H1 (cell line): Measurements from ENCODE around the gene DLK1. TPM values are rescaled to one million over a fixed set of nuclear protein-coding genes. Genes with fewer than 3 reads are reported as not detected.

Experiments used
- CTCF ChIA-PET: fragments of 300-600 bp; sonication (Branson Sonifier 250); formaldehyde crosslinking; loops from one replicate; lab custom pipeline; 2021; ENCODE audit not compliant: partially characterized antibody; lab: Charles Lee
- POLR2A ChIA-PET: fragments of 300-600 bp; sonication (Branson Sonifier 250); formaldehyde crosslinking; loops from one replicate; lab custom pipeline; 2021; ENCODE audit warnings: inconsistent platforms; ENCODE audit not compliant: partially characterized antibody; lab: Charles Lee
- DNase-seq, 2 experiments: peaks; one replicate each; pipeline versions ENCODE4 v3.0.0 to v3.0.0-alpha.2; 2010 to 2022; ENCODE audit warnings: low spot score in 2 of 2, low read depth in 1 of 2, mixed read lengths in 1 of 2
- FAIRE-seq: peaks from 2 replicates; lab custom pipeline; 2011; peaks lifted over from hg19 to GRCh38; lab: Jason Lieb, UNC
- H2AFZ ChIP-seq: 2 replicates; pipeline ENCODE4 v1.8.1; 2012; ENCODE audit warnings: low read length, inconsistent platforms
- H2AK5ac ChIP-seq: 2 replicates; pipeline ENCODE4 v1.6.1; 2013; ENCODE audit warnings: low read depth, low read length
- H2BK120ac ChIP-seq: replicated peaks from 2 replicates; pipeline ENCODE3; 2013; ENCODE audit warnings: low read depth, low read length, inconsistent platforms
- H2BK12ac ChIP-seq: 2 replicates; pipeline ENCODE4 v1.6.1; 2013; ENCODE audit warnings: low read depth, low read length
- H2BK15ac ChIP-seq: 2 replicates; pipeline ENCODE4 v1.6.1; 2013; ENCODE audit warnings: low read length
- H2BK20ac ChIP-seq: 2 replicates; pipeline ENCODE4 v1.6.1; 2013; ENCODE audit warnings: low read length
- H2BK5ac ChIP-seq: 2 replicates; pipeline ENCODE4 v1.6.1; 2013; ENCODE audit warnings: low read depth, low read length
- H3K14ac ChIP-seq: 2 replicates; pipeline ENCODE4 v1.6.1; 2013; ENCODE audit warnings: inconsistent platforms; ENCODE audit not compliant: insufficient read length
- H3K18ac ChIP-seq: 2 replicates; pipeline ENCODE4 v1.6.1; 2013; ENCODE audit warnings: low read length; ENCODE audit errors: extremely low read depth
- H3K23ac ChIP-seq: 2 replicates; pipeline ENCODE4 v1.6.1; 2013; ENCODE audit warnings: inconsistent platforms; ENCODE audit not compliant: insufficient read length
- H3K23me2 ChIP-seq: 2 replicates; pipeline ENCODE4 v1.6.1; 2013; ENCODE audit warnings: low read depth, low read length
- H3K27ac ChIP-seq: 2 replicates; pipeline ENCODE4 v1.6.1; 2011; ENCODE audit warnings: low read depth, low read length, inconsistent platforms
- H3K27me3 ChIP-seq, 4 experiments: replicated peaks in 1 of 4; 1 replicate in 1 of 4; 2 replicates in 3 of 4; pipeline versions ENCODE4 v1.6.1 to v1.8.1; 2011 to 2013; ENCODE audit warnings: low read length in 3 of 4, mild to moderate bottlenecking in 3 of 4, inconsistent platforms in 2 of 4, mixed read lengths in 2 of 4, moderate library complexity in 1 of 4; ENCODE audit not compliant: control insufficient read depth in 3 of 4, insufficient read depth in 3 of 4; ENCODE audit errors: extremely low read depth in 1 of 4
- H3K36me3 ChIP-seq, 4 experiments: 2 replicates each; pipeline versions ENCODE4 v1.6.1 to v1.8.1; 2011 to 2013; ENCODE audit warnings: mild to moderate bottlenecking in 4 of 4, low read length in 3 of 4, moderate library complexity in 2 of 4, control low read depth in 1 of 4, inconsistent platforms in 1 of 4; ENCODE audit not compliant: insufficient read depth in 4 of 4, control insufficient read depth in 2 of 4
- H3K4ac ChIP-seq: replicated peaks from 2 replicates; pipeline ENCODE3; 2013; ENCODE audit warnings: low read length, low read depth, mixed read lengths, inconsistent platforms; ENCODE audit not compliant: insufficient read length
- H3K4me1 ChIP-seq, 4 experiments: replicated peaks in 1 of 4; 1 replicate in 1 of 4; 2 replicates in 3 of 4; pipeline versions ENCODE4 v1.6.1 to v1.8.1; 2011 to 2013; ENCODE audit warnings: low read length in 3 of 4, inconsistent platforms in 2 of 4, mixed read lengths in 1 of 4; ENCODE audit not compliant: insufficient read depth in 4 of 4, control insufficient read depth in 3 of 4
- H3K4me2 ChIP-seq, 2 experiments: 2 replicates each; pipeline versions ENCODE4 v1.6.1 to v1.8.1; 2011 to 2013; ENCODE audit warnings: low read depth in 2 of 2, low read length in 2 of 2, control low read depth in 1 of 2, inconsistent platforms in 1 of 2, mild to moderate bottlenecking in 1 of 2; ENCODE audit not compliant: insufficient read depth in 1 of 2
- H3K4me3 ChIP-seq, 4 experiments: fragments of 200-600, 300-600 bp in 1 of 4; sonication (generic), shearing (Covaris generic), sonication (Bioruptor Twin) in 1 of 4; 2 replicates each; pipeline versions ENCODE4 v1.5.1 to v1.8.1; 2011 to 2016; ENCODE audit warnings: low read length in 4 of 4, low read depth in 3 of 4, control low read depth in 2 of 4, inconsistent platforms in 2 of 4, mild to moderate bottlenecking in 2 of 4, mixed read lengths in 1 of 4, moderate library complexity in 1 of 4; ENCODE audit not compliant: insufficient read depth in 2 of 4; ENCODE audit errors: extremely low read depth in 1 of 4
- H3K56ac ChIP-seq: replicated peaks from 2 replicates; pipeline ENCODE3; 2013; ENCODE audit warnings: low read depth, mild to moderate bottlenecking, mixed read lengths, low read length, inconsistent platforms; ENCODE audit not compliant: insufficient read length
- H3K79me1 ChIP-seq: 2 replicates; pipeline ENCODE4 v1.6.1; 2013; ENCODE audit warnings: low read depth, low read length, control low read depth
- H3K79me2 ChIP-seq, 2 experiments: 2 replicates each; pipeline versions ENCODE4 v1.6.1 to v1.8.1; 2012 to 2013; ENCODE audit warnings: low read length in 2 of 2, mild to moderate bottlenecking in 2 of 2, inconsistent platforms in 1 of 2; ENCODE audit not compliant: insufficient read depth in 2 of 2, control insufficient read depth in 1 of 2
- H3K9ac ChIP-seq, 4 experiments: replicated peaks in 1 of 4; 1 replicate in 1 of 4; 2 replicates in 3 of 4; pipeline versions ENCODE4 v1.6.1 to v1.8.1; 2011 to 2013; ENCODE audit warnings: low read depth in 3 of 4, low read length in 3 of 4, control low read depth in 2 of 4, mild to moderate bottlenecking in 2 of 4, moderate library complexity in 2 of 4, inconsistent platforms in 1 of 4; ENCODE audit errors: extremely low read depth in 1 of 4
- H3K9me3 ChIP-seq, 2 experiments: 2 replicates each; pipeline versions ENCODE4 v1.6.1 to v1.8.1; 2012 to 2013; ENCODE audit warnings: mild to moderate bottlenecking in 2 of 2, moderate library complexity in 2 of 2, control low read depth in 1 of 2, inconsistent platforms in 1 of 2, low read depth in 1 of 2, low read length in 1 of 2, mixed read lengths in 1 of 2; ENCODE audit not compliant: insufficient read depth in 2 of 2
- H4K20me1 ChIP-seq, 2 experiments: replicated peaks in 1 of 2; 2 replicates each; pipeline versions ENCODE3 to v1.8.1; 2011 to 2013; ENCODE audit warnings: inconsistent platforms in 2 of 2, low read length in 2 of 2, mild to moderate bottlenecking in 1 of 2; ENCODE audit not compliant: insufficient read depth in 2 of 2, control insufficient read depth in 1 of 2
- H4K5ac ChIP-seq: 2 replicates; pipeline ENCODE4 v1.6.1; 2013; ENCODE audit warnings: low read length, low read depth, mixed read lengths, inconsistent platforms; ENCODE audit not compliant: insufficient read length
- H4K8ac ChIP-seq: 2 replicates; pipeline ENCODE4 v1.8.0; 2013; ENCODE audit warnings: mild to moderate bottlenecking, moderate library complexity, low read length, inconsistent platforms; ENCODE audit not compliant: insufficient read depth; ENCODE audit errors: extremely low read depth
- H4K91ac ChIP-seq: replicated peaks from 2 replicates; pipeline ENCODE3; 2013; ENCODE audit warnings: low read length, mixed read lengths, inconsistent platforms; ENCODE audit not compliant: insufficient read length
- JUND ChIP-seq: IDR thresholded peaks from 2 replicates; pipeline ENCODE4 v1.6.1; 2011; ENCODE audit warnings: mild to moderate bottlenecking, improper control_type of control experiment, low read length
- WGBS, 2 experiments: shearing (Covaris generic) in 1 of 2; methylation state at CpG; one replicate each; pipeline versions ENCODE4 v1.1.6 to v1.1.7; 2013 to 2015; ENCODE audit warnings: low lambda C conversion rate in 2 of 2, mixed read lengths in 2 of 2, inconsistent platforms in 1 of 2, low coverage in 1 of 2, missing lambda C conversion rate in 1 of 2; ENCODE audit not compliant: insufficient replicate concordance in 2 of 2, insufficient coverage in 1 of 2, insufficient read length in 1 of 2; ENCODE audit errors: extremely low coverage in 1 of 2, missing lambda C conversion rate in 1 of 2; 5-methylcytosine and 5-hydroxymethylcytosine counted together
- polyA plus RNA-seq, 7 experiments: library from polyadenylated mRNA; depleted of rRNA in 3 of 7; stranded (reverse) in 5 of 7; unstranded in 2 of 7; fragments of >200 nt in 5 of 7; fragments of 200-250 nt in 2 of 7; gene quantifications; 1 replicate in 5 of 7; 2 replicates in 1 of 7; 4 replicates in 1 of 7; pipeline versions ENCODE4 v1.2.1 to v1.2.3, GENCODE V29; 2011 to 2013; ENCODE audit warnings: missing spikeins in 2 of 7, mixed read lengths in 2 of 7
- total RNA-seq: library from RNA; stranded (reverse); fragmentation: NEBNext Ultra II Directional; extraction: Animal tissue kit (Norgen Biotek cat#: 25700); gene quantifications from 2 replicates; pipeline ENCODE4 v1.2.1, GENCODE V29; 2021

DLK1 gene
- total and polyA plus RNA-seq, 2 of the 8 experiments (the other 6 are each of a cell fraction or from before 2014, with no cell fraction given): 1.3 to 2.4 TPM

DNA sequence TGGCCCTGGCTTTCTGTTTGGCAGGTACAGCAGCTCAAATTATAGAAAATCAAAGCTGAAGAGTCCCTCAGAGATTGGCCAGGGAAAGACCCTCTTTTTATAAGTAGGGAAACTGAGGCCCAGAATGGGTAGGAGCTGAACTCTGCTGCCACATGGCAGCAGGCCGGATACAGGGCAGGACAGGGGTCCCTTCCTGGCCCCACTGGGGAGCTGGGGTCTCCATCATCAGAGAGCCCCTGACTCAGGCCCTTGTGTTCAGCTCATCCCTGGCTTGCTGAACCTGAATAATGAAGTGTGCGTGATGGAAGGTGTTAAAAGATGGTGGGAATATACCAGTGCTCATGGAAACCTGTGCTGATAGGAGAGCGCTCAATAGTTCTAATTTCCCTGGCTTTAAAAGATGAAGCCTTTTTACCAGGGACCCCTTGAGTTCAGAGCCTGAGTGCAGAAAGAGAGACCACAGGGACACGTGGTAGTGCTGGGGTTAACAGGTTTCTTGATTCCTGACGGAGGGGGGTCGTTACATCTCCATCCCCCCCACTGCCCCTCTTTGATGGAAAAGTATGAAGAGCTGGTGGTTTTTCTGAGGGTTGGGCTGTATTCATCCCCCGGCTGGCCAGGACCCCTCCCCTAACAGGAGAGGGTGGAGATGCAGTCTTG, 4.4 kb downstream of the DLK1 start:
- no peak for TF ChIP-seq JUND
- no peak overlapping the region for H3K56ac ChIP-seq
- WGBS, 2 experiments: 80% methylated on average over 7 of the region's 7 CpGs; no CpG with 5 or more reads in 1 of the 2 experiments
- H2BK20ac ChIP-seq: no peak overlapping the region
- H3K27me3 ChIP-seq: peaks cover 18 to 35% (median 30%) of the 10 kb centered on the region in 4 experiments
- no peak overlapping the region for H2BK120ac ChIP-seq
- no peak overlapping the region for H3K18ac ChIP-seq
- no peak overlapping the region for H3K9ac ChIP-seq
- H4K8ac ChIP-seq: no peak overlapping the region
- no peak overlapping the region for H2AK5ac ChIP-seq
- H3K4me1 ChIP-seq: peaks cover 0 to 15% (median 6%) of the 10 kb centered on the region in 4 experiments; a peak in 5 of 7 replicates
- peaks cover 2% of the 10 kb centered on the region; the same call in 1 of the 2 replicates for H3K23me2 ChIP-seq
- H3K79me1 ChIP-seq: no peaks in the 10 kb centered on the region
- no peak overlapping the region for H3K14ac ChIP-seq
- H3K4me3 ChIP-seq: no peak overlapping the region
- FAIRE-seq: no peak
- H2BK5ac ChIP-seq: no peak overlapping the region
- POLR2A ChIA-PET: no interaction called here
- no peak overlapping the region for H2BK12ac ChIP-seq
- no peaks in the 10 kb centered on the region for H3K79me2 ChIP-seq
- H4K91ac ChIP-seq: no peak overlapping the region
- no peak overlapping the region for H3K4ac ChIP-seq
- no peak overlapping the region for H2AFZ ChIP-seq
- no peak overlapping the region for H4K5ac ChIP-seq
- H4K20me1 ChIP-seq: peaks cover 0 to 3% of the 10 kb centered on the region in 2 experiments
- peaks cover 0 to 3% of the 10 kb centered on the region in 2 experiments; a peak in 1 of 4 replicates for H3K9me3 ChIP-seq
- no peak overlapping the region for H3K23ac ChIP-seq
- H3K27ac ChIP-seq: no peak overlapping the region
- no peak overlapping the region for H2BK15ac ChIP-seq
- CTCF ChIA-PET: interaction anchor here (1.1 to 1.6 kb wide), 5 partner anchors 10 to 349 kb away, joined by 3 to 4 read pairs (median 3); no protein-coding TSS in a partner anchor
- no peak overlapping the region for H3K4me2 ChIP-seq
- no peak for DNase-seq
- peaks cover 0 to 3% (median 0%) of the 10 kb centered on the region in 4 experiments; a peak in 1 of 8 replicates for H3K36me3 ChIP-seq
